Measurements from ENCODE around the gene THRB. TPM values are rescaled to one million over a fixed set of nuclear protein-coding genes. Genes with fewer than 3 reads are reported as not detected.

Gene THRB
- total RNA-seq, 1 donor from 2014 or later: 0.56 TPM

DNA sequence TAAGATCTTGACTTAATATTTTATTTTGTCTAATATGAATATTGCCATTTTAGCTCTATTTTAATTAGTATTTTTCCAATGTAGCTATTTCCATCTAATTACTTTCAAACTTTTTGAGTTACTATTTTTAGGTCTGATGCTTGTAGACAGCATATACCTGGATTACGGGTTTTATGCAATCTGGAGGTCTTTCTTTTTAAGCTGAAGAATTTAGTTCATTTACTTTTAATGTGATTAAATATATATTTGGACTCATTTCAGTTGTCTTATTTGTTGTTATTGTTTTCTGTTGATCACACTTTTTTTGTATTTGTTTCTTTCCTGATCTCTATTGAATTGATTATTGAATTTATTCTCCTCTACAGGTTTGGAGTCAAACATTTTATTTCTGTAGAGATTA is 30.3 kb downstream of the THRB start:
- Mint-ChIP-seq H3K9me3 (ENCODE audit: unreplicated experiment) (no peaks in the 10 kb centered on the region), H3K4me1 (ENCODE audit: low read depth, unreplicated experiment) (no peaks in the 10 kb centered on the region), H3K27ac (ENCODE audit: unreplicated experiment) (no peak overlapping the region), H3K36me3 (ENCODE audit: unreplicated experiment) (no peaks in the 10 kb centered on the region), H3K27me3 (ENCODE audit: unreplicated experiment) (no peaks in the 10 kb centered on the region), H3K4me3 (ENCODE audit: unreplicated experiment) (no peak overlapping the region)
- DNase-seq: no peak
- TF ChIP-seq, protein P1, sequence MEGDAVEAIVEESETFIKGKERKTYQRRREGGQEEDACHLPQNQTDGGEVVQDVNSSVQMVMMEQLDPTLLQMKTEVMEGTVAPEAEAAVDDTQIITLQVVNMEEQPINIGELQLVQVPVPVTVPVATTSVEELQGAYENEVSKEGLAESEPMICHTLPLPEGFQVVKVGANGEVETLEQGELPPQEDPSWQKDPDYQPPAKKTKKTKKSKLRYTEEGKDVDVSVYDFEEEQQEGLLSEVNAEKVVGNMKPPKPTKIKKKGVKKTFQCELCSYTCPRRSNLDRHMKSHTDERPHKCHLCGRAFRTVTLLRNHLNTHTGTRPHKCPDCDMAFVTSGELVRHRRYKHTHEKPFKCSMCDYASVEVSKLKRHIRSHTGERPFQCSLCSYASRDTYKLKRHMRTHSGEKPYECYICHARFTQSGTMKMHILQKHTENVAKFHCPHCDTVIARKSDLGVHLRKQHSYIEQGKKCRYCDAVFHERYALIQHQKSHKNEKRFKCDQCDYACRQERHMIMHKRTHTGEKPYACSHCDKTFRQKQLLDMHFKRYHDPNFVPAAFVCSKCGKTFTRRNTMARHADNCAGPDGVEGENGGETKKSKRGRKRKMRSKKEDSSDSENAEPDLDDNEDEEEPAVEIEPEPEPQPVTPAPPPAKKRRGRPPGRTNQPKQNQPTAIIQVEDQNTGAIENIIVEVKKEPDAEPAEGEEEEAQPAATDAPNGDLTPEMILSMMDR (IDR thresholded peaks at IDR 0.05; ENCODE audit: partially characterized antibody, unreplicated experiment): no peak

DNA sequence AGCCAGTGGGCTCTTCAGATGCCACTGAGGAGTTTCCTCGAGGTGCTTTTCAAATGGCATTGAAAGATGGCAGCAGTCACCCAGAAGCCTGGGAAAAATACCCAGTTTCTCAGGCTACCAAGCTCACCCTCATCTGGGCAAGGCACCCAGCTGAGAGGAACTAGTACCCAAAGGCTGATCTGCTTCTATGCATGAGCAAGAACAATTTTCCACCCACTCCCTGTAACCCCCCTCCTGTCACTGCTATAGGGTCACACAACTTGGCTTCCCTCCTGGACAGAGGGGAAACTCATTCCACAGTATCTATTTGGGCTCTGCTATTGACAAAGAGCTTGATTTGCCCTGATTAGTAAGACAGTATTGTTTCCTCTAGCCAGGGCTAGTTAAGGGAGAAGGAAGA is 31.9 kb downstream of the THRB start:
- H3K9me3 Mint-ChIP-seq (ENCODE audit: unreplicated experiment): no peaks in the 10 kb centered on the region
- H3K4me1 Mint-ChIP-seq (ENCODE audit: low read depth, unreplicated experiment): no peaks in the 10 kb centered on the region
- DNase-seq: no peak
- no peaks in the 10 kb centered on the region for H3K27me3 Mint-ChIP-seq (ENCODE audit: unreplicated experiment)
- no peaks in the 10 kb centered on the region for H3K36me3 Mint-ChIP-seq (ENCODE audit: unreplicated experiment)
- H3K4me3 Mint-ChIP-seq (ENCODE audit: unreplicated experiment): no peak overlapping the region
- TF ChIP-seq, protein P1 (IDR thresholded peaks at IDR 0.05; ENCODE audit: partially characterized antibody, unreplicated experiment): no peak
- no peak overlapping the region for H3K27ac Mint-ChIP-seq (ENCODE audit: unreplicated experiment)

DNA sequence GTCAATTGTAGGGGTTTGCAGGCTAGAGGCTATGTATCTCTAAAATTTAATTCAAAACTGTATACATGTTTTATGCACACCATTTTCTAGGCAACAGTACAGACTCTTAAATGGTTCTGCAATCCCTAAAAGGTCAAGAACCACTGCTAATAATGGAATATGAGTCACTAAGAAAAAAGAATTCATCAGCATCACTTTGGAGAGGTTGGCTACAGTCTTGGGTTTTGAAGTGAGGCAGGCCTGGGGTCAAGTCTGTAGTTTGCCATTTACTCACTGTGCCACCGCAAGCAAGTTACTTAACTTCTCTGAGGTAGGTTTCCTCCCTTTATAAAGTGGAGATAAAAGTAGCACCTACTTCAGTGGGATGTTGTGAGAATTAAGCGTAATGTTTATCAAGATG is 33.7 kb downstream of the THRB start:
- Mint-ChIP-seq H3K4me1 (ENCODE audit: low read depth, unreplicated experiment) (no peaks in the 10 kb centered on the region), H3K9me3 (ENCODE audit: unreplicated experiment) (no peaks in the 10 kb centered on the region), H3K27ac (ENCODE audit: unreplicated experiment) (no peak overlapping the region), H3K36me3 (ENCODE audit: unreplicated experiment) (no peaks in the 10 kb centered on the region), H3K4me3 (ENCODE audit: unreplicated experiment) (no peak overlapping the region), H3K27me3 (ENCODE audit: unreplicated experiment) (no peaks in the 10 kb centered on the region)
- no peak for DNase-seq
- TF ChIP-seq, protein P1 (IDR thresholded peaks at IDR 0.05; ENCODE audit: partially characterized antibody, unreplicated experiment): no peak

DNA sequence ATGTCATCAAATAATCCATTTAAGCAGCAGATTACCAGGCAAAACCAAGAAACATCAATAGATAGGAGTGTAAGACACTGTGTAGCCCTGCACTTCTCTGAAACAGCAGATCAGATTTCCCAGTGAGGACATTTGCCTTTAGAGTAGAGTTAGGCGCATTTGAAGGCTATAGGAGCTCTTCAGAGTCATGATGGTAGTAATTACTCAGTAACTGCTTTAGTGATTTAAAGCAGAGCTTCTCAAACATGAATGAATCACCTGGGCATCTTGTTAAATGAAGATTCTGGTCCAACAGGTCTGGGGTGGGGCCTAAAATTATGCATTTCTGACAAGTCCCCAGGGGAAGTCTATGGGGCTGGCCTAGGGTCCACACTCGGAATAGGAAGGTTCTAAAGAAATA is 36.9 kb downstream of the THRB start:
- Mint-ChIP-seq H3K9me3 (ENCODE audit: unreplicated experiment) (peaks cover 3% of the 10 kb centered on the region), H3K27me3 (ENCODE audit: unreplicated experiment) (peaks cover 2% of the 10 kb centered on the region), H3K36me3 (ENCODE audit: unreplicated experiment) (no peaks in the 10 kb centered on the region), H3K4me1 (ENCODE audit: low read depth, unreplicated experiment) (no peaks in the 10 kb centered on the region), H3K4me3 (ENCODE audit: unreplicated experiment) (no peak overlapping the region), H3K27ac (ENCODE audit: unreplicated experiment) (no peak overlapping the region)
- DNase-seq: no peak
- TF ChIP-seq, protein P1 (IDR thresholded peaks at IDR 0.05; ENCODE audit: partially characterized antibody, unreplicated experiment): no peak

DNA sequence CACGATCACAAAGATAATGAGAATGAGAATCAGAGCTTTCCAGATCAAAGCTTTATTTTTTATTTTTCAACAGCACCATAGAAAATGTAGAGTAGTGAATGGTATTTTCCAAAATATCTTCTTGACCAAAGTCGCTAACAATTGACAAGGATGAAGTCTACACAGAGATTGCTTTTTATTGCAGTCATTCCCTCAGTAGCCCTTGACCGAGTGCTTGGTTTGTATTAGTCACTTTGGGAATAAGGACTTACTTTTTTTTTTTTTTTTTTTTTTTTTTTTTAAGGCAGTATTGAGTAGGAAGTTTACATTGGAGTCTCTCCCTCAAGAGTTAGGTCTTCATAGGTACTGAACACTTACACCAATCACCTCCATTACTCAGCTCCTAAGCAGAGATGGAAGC is 39.8 kb downstream of the THRB start:
- TF ChIP-seq, protein P1 (IDR thresholded peaks at IDR 0.05; ENCODE audit: partially characterized antibody, unreplicated experiment): no peak
- H3K4me1 Mint-ChIP-seq (ENCODE audit: low read depth, unreplicated experiment): no peaks in the 10 kb centered on the region
- H3K27me3 Mint-ChIP-seq (ENCODE audit: unreplicated experiment): peaks cover 2% of the 10 kb centered on the region
- H3K4me3 Mint-ChIP-seq (ENCODE audit: unreplicated experiment): no peak overlapping the region
- peaks cover 3% of the 10 kb centered on the region for H3K9me3 Mint-ChIP-seq (ENCODE audit: unreplicated experiment)
- DNase-seq: no peak
- no peak overlapping the region for H3K27ac Mint-ChIP-seq (ENCODE audit: unreplicated experiment)
- H3K36me3 Mint-ChIP-seq (ENCODE audit: unreplicated experiment): no peaks in the 10 kb centered on the region

Measured in glutamatergic neuron (in vitro differentiated cells).